ENCODE results near the gene ADAMTS9. TPM values are rescaled to one million over a fixed set of nuclear protein-coding genes. Genes with fewer than 3 reads are reported as not detected.

ADAMTS9 gene
- total RNA-seq, 1 experiment from 2014 or later = 1.2 TPM

DNA sequence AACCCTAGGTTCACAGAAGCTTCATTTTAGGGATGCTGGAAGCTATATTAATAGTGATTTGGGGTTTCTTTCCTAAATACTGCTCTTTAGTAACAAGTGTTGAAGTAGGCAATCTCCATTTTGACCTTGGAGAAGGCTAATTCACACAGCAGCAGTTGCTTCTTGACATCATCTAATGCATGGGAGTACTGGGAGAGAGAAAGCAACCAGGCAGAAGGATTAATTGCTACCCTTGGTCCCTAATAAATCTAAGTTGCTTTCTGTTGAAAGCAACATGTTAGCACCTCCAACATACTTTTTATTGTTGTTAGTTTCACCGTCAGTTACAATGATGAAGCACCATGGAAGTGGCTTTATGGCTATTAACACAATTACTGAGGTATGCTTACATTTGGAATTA lies 96.2 kb downstream of the ADAMTS9 start:
- H3K4me2 ChIP-seq = no peak overlapping the region
- H3K27ac ChIP-seq = no peak overlapping the region
- DNase-seq = no peak
- intact Hi-C loops (cut with micrococcal nuclease; ENCODE audit: unreplicated experiment) = no loop called here
- no peaks in the 10 kb centered on the region for H3F3A ChIP-seq (ENCODE audit: insufficient read depth, low read depth)
- H3K9me2 ChIP-seq (ENCODE audit: insufficient read depth) = no peaks in the 10 kb centered on the region
- CTCF ChIA-PET = no interaction called here
- H3K9me3 ChIP-seq (ENCODE audit: insufficient read depth, low read depth) = no peaks in the 10 kb centered on the region
- no peaks in the 10 kb centered on the region for H3K36me3 ChIP-seq (ENCODE audit: low read depth)
- POLR2A ChIA-PET (ENCODE audit: unreplicated experiment) = no interaction called here
- no peak overlapping the region for H3K4me3 ChIP-seq
- TF ChIP-seq EZH2 (IDR thresholded peaks at IDR 0.05; ENCODE audit: low read depth) (no peak), CTCF (conservative IDR thresholded peaks at IDR 0.05) (no peak)
- H4K20me1 ChIP-seq (ENCODE audit: insufficient read depth) = no peaks in the 10 kb centered on the region
- H3K27me3 ChIP-seq (ENCODE audit: insufficient read depth, low read depth) = no peaks in the 10 kb centered on the region
- no peaks in the 10 kb centered on the region for H3K4me1 ChIP-seq (replicated peaks; ENCODE audit: insufficient read depth)
- no peaks in the 10 kb centered on the region for H3K79me2 ChIP-seq (ENCODE audit: low read depth)
- no peak overlapping the region for H2AFZ ChIP-seq
- no TSS peak for BruUV-seq (replicated peaks)

DNA sequence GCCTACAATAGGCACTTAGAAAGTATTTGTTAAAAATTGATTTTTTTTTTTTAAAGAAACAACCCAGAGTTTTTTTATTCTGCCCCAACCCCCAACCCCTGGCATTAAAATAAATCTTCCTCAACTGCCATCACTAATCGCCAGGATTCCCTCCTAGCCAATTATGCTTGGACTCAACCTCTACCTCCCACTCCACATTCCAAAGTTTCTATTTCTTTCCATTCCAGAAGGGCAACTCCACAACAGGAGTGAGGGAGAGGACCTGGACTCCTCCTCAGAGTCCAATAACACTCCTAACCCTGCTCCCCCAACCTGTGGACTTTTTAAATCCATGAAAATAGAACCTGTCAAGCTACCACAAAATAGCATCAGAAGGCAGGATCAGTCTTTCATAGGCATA lies 99.4 kb downstream of the ADAMTS9 start:
- no TSS peak for BruUV-seq (replicated peaks)
- no peak overlapping the region for H3K4me3 ChIP-seq

GRCh38 chr3:64586952-64587351 lies 100.8 kb downstream of the ADAMTS9 start:
- H3K4me3 ChIP-seq = no peak overlapping the region
- H3K79me2 ChIP-seq (ENCODE audit: low read depth) = no peaks in the 10 kb centered on the region
- BruUV-seq (replicated peaks) = no TSS peak
- no peaks in the 10 kb centered on the region for H3K27me3 ChIP-seq (ENCODE audit: insufficient read depth, low read depth)
- ChIA-PET CTCF (no interaction called here), POLR2A (ENCODE audit: unreplicated experiment) (no interaction called here)
- no peak for TF ChIP-seq CTCF (conservative IDR thresholded peaks at IDR 0.05)
- TF ChIP-seq EZH2 (IDR thresholded peaks at IDR 0.05; ENCODE audit: low read depth) = no peak
- no peak for DNase-seq
- no peaks in the 10 kb centered on the region for H3K9me2 ChIP-seq (ENCODE audit: insufficient read depth)
- no peak overlapping the region for H3K4me2 ChIP-seq
- no peak overlapping the region for H3K27ac ChIP-seq
- intact Hi-C loops (cut with micrococcal nuclease; ENCODE audit: unreplicated experiment) = no loop called here
- no peaks in the 10 kb centered on the region for H4K20me1 ChIP-seq (ENCODE audit: insufficient read depth)
- no peaks in the 10 kb centered on the region for H3K36me3 ChIP-seq (ENCODE audit: low read depth)
- no peaks in the 10 kb centered on the region for H3K9me3 ChIP-seq (ENCODE audit: insufficient read depth, low read depth)
- no peaks in the 10 kb centered on the region for H3K4me1 ChIP-seq (replicated peaks; ENCODE audit: insufficient read depth)
- H3F3A ChIP-seq (ENCODE audit: insufficient read depth, low read depth) = no peaks in the 10 kb centered on the region
- H2AFZ ChIP-seq = no peak overlapping the region

More for the DNA sequence above, 99.4 kb downstream of the ADAMTS9 start:
- Histone ChIP-seq H3F3A (ENCODE audit: insufficient read depth, low read depth) (no peaks in the 10 kb centered on the region), H3K4me2 (no peak overlapping the region), H2AFZ (no peak overlapping the region), H4K20me1 (ENCODE audit: insufficient read depth) (no peaks in the 10 kb centered on the region), H3K9me3 (ENCODE audit: insufficient read depth, low read depth) (no peaks in the 10 kb centered on the region), H3K79me2 (ENCODE audit: low read depth) (no peaks in the 10 kb centered on the region), H3K4me1 (replicated peaks; ENCODE audit: insufficient read depth) (no peaks in the 10 kb centered on the region), H3K27ac (no peak overlapping the region), H3K9me2 (ENCODE audit: insufficient read depth) (no peaks in the 10 kb centered on the region), H3K36me3 (ENCODE audit: low read depth) (no peaks in the 10 kb centered on the region), H3K27me3 (ENCODE audit: insufficient read depth, low read depth) (no peaks in the 10 kb centered on the region)
- TF ChIP-seq CTCF (conservative IDR thresholded peaks at IDR 0.05) = no peak
- TF ChIP-seq EZH2 (IDR thresholded peaks at IDR 0.05; ENCODE audit: low read depth) = no peak
- ChIA-PET POLR2A (ENCODE audit: unreplicated experiment) (no interaction called here), CTCF (no interaction called here)
- intact Hi-C loops (cut with micrococcal nuclease; ENCODE audit: unreplicated experiment) = no loop called here
- no peak for DNase-seq

Data from PC-9 (cell line).